K562 (cell line): Measurements from ENCODE around the gene ELF3. TPM values are rescaled to one million over a fixed set of nuclear protein-coding genes. Genes with fewer than 3 reads are reported as not detected.
A peak's percentile ranks its signal among the peaks of the same experiment; 100 is the strongest.

ENCODE experiments used
- BCL6 ChIP-seq: fragments of 250-450 bp; sonication (Bioruptor Pico); IDR thresholded peaks from 2 replicates; pipeline ENCODE4 v1.4.0; 2020
- CREBBP ChIP-seq: IDR thresholded peaks from one replicate; pipeline ENCODE4 v1.6.1; 2012; ENCODE audit warnings: low read depth, mild to moderate bottlenecking, control low read depth, inconsistent platforms, low read length
- CXXC5 ChIP-seq: fragments of 250-450 bp; sonication (Bioruptor Pico); IDR thresholded peaks from 2 replicates; pipeline ENCODE4 v1.8.0; 2022; ENCODE audit warnings: inconsistent platforms, mild to moderate bottlenecking, moderate library complexity
- ESRRA ChIP-seq: fragments of 450-650 bp; IDR thresholded peaks from 2 replicates; pipeline ENCODE4 v1.6.1; 2014; ENCODE audit warnings: low read depth, mild to moderate bottlenecking, moderate library complexity, borderline replicate concordance
- FOXA1 ChIP-seq: fragments of 450-650 bp; IDR thresholded peaks from 2 replicates; pipeline ENCODE4 v1.6.1; 2016; ENCODE audit warnings: mild to moderate bottlenecking, borderline replicate concordance
- GABPB1 ChIP-seq: sonication (generic); formaldehyde crosslinking; IDR thresholded peaks from 2 replicates; pipeline ENCODE4 v1.8.0; 2022; ENCODE audit warnings: mild to moderate bottlenecking, missing genetic modification reagents
- KAT7 ChIP-seq: sonication (generic); formaldehyde crosslinking; IDR thresholded peaks from 2 replicates; pipeline ENCODE4 v1.8.0; 2022; ENCODE audit warnings: missing genetic modification reagents, mild to moderate bottlenecking, borderline replicate concordance
- LCOR ChIP-seq: sonication (generic); formaldehyde crosslinking; IDR thresholded peaks from 2 replicates; pipeline ENCODE4 v1.8.0; 2022; ENCODE audit warnings: mild to moderate bottlenecking, missing genetic modification reagents
- NR2C2 ChIP-seq, 2 experiments: fragments of 200-800 bp in 1 of 2; sonication (Bioruptor generic) in 1 of 2; sonication (generic) in 1 of 2; formaldehyde crosslinking in 1 of 2; IDR thresholded peaks; 2 replicates each; pipeline versions ENCODE4 v1.6.1 to v1.8.0; 2016 to 2022; ENCODE audit warnings: mild to moderate bottlenecking in 1 of 2, missing compliant biosample characterization in 1 of 2, missing genetic modification characterization in 1 of 2, missing genetic modification reagents in 1 of 2
- TRIM24 ChIP-seq, 2 experiments: fragments of 450-650 bp; IDR thresholded peaks; 2 replicates each; pipeline ENCODE4 v1.6.1; 2016
- ZFP1 ChIP-seq: fragments of 450-650 bp; formaldehyde crosslinking; IDR thresholded peaks from 2 replicates; pipeline ENCODE4 v1.4.0; 2020; ENCODE audit warnings: mild to moderate bottlenecking, mixed read lengths
- ZKSCAN8 ChIP-seq: fragments of 200-800 bp; sonication (Bioruptor generic); IDR thresholded peaks from 2 replicates; pipeline ENCODE4 v1.6.1; 2016; ENCODE audit warnings: missing genetic modification characterization, missing compliant biosample characterization
- ZNF184 ChIP-seq: sonication (generic); formaldehyde crosslinking; IDR thresholded peaks from 2 replicates; pipeline ENCODE4 v1.5.0; 2020; ENCODE audit warnings: missing genetic modification reagents
- ZNF507 ChIP-seq: conservative IDR thresholded peaks from 2 replicates; pipeline ENCODE4 v1.6.1; 2017; ENCODE audit warnings: missing genetic modification characterization, missing compliant biosample characterization
- ZNF668 ChIP-seq: fragments of 250-450 bp; sonication (Bioruptor Pico); IDR thresholded peaks from 2 replicates; pipeline ENCODE4 v1.8.0; 2022; ENCODE audit warnings: mild to moderate bottlenecking, inconsistent platforms
- polyA plus RNA-seq, 8 experiments: library from polyadenylated mRNA; depleted of rRNA in 4 of 8; stranded (reverse) in 5 of 8; unstranded in 3 of 8; fragments of >200 nt; fragmentation: Nextera tagmentation in 2 of 8; fragmentation: Illumina TruSeq in 1 of 8; extraction: Ambion mirVana in 2 of 8; extraction: Trizol in 1 of 8; gene quantifications; 2 replicates each; pipeline versions ENCODE4 v1.2.1 to v1.2.3, GENCODE V29; 2011 to 2014; ENCODE audit warnings: inconsistent platforms in 1 of 8, missing spikeins in 1 of 8
- total RNA-seq, 7 experiments: library from RNA; depleted of rRNA in 6 of 7; stranded (reverse); fragments of >200 nt in 6 of 7; fragmentation: Illumina TruSeq in 2 of 7; extraction: Trizol in 2 of 7; gene quantifications; 2 replicates each; pipeline versions ENCODE4 v1.2.1 to v1.2.3, GENCODE V29; 2011 to 2021; ENCODE audit warnings: low replicate concordance in 1 of 7
- TF ChIP-seq, protein P1 (sequence below): fragments of 200-800 bp; sonication (Bioruptor generic); IDR thresholded peaks from 2 replicates; pipeline ENCODE4 v1.6.1; 2017; ENCODE audit warnings: missing genetic modification characterization, missing compliant biosample characterization
- TF ChIP-seq, protein P2 (sequence below), 2 experiments: IDR thresholded peaks; 2 replicates each; pipeline ENCODE4 v1.6.1; 2011; ENCODE audit warnings: borderline replicate concordance in 1 of 2, control low read depth in 1 of 2, low read depth in 1 of 2, low read length in 1 of 2, mild to moderate bottlenecking in 1 of 2, mixed read lengths in 1 of 2, moderate library complexity in 1 of 2; ENCODE audit not compliant: insufficient read depth in 1 of 2, insufficient read length in 1 of 2, poor library complexity in 1 of 2, severe bottlenecking in 1 of 2; ENCODE audit errors: extremely low read depth in 1 of 2
- TF ChIP-seq, protein P3 (sequence below): sonication (generic); formaldehyde crosslinking; IDR thresholded peaks from 2 replicates; pipeline ENCODE4 v1.8.1; 2023; ENCODE audit warnings: missing genetic modification reagents, mild to moderate bottlenecking, borderline replicate concordance

Gene ELF3
- total and polyA plus RNA-seq, 9 of the 15 experiments (the other 6 are each of a cell fraction or from before 2014, with no cell fraction given), result 0.03 to 1.2 (median 0.07) TPM; not detected in 4

DNA sequence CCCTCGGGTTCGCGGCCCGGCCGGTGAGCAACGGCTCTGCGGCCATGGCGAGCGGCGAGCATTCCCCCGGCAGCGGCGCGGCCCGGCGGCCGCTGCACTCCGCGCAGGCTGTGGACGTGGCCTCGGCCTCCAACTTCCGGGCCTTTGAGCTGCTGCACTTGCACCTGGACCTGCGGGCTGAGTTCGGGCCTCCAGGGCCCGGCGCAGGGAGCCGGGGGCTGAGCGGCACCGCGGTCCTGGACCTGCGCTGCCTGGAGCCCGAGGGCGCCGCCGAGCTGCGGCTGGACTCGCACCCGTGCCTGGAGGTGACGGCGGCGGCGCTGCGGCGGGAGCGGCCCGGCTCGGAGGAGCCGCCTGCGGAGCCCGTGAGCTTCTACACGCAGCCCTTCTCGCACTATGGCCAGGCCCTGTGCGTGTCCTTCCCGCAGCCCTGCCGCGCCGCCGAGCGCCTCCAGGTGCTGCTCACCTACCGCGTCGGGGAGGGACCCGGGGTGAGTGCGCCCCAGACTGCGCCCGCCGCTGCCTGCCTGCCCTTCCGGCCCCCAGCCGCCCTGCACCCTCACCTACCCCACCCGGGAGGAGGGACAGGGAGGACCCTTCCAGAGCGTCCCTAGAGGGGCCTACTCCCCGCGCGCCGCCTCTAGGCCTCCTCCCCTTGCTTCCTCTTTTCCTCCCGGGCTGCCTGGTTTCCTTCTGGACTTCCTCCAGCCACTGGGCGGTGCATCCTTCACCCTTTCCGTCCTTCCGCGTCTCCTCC lies 27.6 kb upstream of the ELF3 start, which contains the start of gene RNPEP (continued):
- TF ChIP-seq, protein P1, sequence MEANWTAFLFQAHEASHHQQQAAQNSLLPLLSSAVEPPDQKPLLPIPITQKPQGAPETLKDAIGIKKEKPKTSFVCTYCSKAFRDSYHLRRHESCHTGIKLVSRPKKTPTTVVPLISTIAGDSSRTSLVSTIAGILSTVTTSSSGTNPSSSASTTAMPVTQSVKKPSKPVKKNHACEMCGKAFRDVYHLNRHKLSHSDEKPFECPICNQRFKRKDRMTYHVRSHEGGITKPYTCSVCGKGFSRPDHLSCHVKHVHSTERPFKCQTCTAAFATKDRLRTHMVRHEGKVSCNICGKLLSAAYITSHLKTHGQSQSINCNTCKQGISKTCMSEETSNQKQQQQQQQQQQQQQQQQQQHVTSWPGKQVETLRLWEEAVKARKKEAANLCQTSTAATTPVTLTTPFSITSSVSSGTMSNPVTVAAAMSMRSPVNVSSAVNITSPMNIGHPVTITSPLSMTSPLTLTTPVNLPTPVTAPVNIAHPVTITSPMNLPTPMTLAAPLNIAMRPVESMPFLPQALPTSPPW (CRISPR knock-in tag), result 0 out of 2 replicates have a peak, but pooled peaks have one; percentile 46
- TF ChIP-seq ZNF668 (CRISPR knock-in tag), result 0 out of 2 replicates have a peak, but pooled peaks have one; percentile 64
- no peak for TF ChIP-seq CREBBP
- no peak for TF ChIP-seq ZKSCAN8 (CRISPR knock-in tag)
- TF ChIP-seq LCOR (CRISPR knock-in tag), result peak; percentile 73; the same call in 1 of the 2 replicates
- no peak for TF ChIP-seq ZNF184
- TF ChIP-seq, protein P2, sequence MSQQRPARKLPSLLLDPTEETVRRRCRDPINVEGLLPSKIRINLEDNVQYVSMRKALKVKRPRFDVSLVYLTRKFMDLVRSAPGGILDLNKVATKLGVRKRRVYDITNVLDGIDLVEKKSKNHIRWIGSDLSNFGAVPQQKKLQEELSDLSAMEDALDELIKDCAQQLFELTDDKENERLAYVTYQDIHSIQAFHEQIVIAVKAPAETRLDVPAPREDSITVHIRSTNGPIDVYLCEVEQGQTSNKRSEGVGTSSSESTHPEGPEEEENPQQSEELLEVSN (IDR thresholded peaks at IDR 0.05; ENCODE audit: borderline replicate concordance in 1 of 2, extremely low read depth in 1 of 2, insufficient read depth in 1 of 2, insufficient read length in 1 of 2, low read depth in 1 of 2, low read length in 1 of 2, poor library complexity in 1 of 2, severe bottlenecking in 1 of 2), result no peak
- peak; percentile 75; the same call in 1 of the 2 replicates for TF ChIP-seq NR2C2 (CRISPR knock-in tag; IDR thresholded peaks at IDR 0.05)
- peak; percentile 80 for TF ChIP-seq NR2C2 (tag; IDR thresholded peaks at IDR 0.05)
- no peak for TF ChIP-seq BCL6 (CRISPR knock-in tag)
- TF ChIP-seq KAT7 (CRISPR knock-in tag), result 0 out of 2 replicates have a peak, but pooled peaks have one; percentile 40
- TF ChIP-seq FOXA1, result no peak
- TF ChIP-seq, protein P3, sequence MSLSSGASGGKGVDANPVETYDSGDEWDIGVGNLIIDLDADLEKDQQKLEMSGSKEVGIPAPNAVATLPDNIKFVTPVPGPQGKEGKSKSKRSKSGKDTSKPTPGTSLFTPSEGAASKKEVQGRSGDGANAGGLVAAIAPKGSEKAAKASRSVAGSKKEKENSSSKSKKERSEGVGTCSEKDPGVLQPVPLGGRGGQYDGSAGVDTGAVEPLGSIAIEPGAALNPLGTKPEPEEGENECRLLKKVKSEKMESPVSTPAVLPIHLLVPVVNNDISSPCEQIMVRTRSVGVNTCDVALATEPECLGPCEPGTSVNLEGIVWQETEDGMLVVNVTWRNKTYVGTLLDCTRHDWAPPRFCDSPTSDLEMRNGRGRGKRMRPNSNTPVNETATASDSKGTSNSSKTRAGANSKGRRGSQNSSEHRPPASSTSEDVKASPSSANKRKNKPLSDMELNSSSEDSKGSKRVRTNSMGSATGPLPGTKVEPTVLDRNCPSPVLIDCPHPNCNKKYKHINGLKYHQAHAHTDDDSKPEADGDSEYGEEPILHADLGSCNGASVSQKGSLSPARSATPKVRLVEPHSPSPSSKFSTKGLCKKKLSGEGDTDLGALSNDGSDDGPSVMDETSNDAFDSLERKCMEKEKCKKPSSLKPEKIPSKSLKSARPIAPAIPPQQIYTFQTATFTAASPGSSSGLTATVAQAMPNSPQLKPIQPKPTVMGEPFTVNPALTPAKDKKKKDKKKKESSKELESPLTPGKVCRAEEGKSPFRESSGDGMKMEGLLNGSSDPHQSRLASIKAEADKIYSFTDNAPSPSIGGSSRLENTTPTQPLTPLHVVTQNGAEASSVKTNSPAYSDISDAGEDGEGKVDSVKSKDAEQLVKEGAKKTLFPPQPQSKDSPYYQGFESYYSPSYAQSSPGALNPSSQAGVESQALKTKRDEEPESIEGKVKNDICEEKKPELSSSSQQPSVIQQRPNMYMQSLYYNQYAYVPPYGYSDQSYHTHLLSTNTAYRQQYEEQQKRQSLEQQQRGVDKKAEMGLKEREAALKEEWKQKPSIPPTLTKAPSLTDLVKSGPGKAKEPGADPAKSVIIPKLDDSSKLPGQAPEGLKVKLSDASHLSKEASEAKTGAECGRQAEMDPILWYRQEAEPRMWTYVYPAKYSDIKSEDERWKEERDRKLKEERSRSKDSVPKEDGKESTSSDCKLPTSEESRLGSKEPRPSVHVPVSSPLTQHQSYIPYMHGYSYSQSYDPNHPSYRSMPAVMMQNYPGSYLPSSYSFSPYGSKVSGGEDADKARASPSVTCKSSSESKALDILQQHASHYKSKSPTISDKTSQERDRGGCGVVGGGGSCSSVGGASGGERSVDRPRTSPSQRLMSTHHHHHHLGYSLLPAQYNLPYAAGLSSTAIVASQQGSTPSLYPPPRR, result 0 out of 2 replicates have a peak, but pooled peaks have one; percentile 26
- peak in 1 of 2 experiments; percentile 88; a peak in 2 of 4 replicates for TF ChIP-seq TRIM24 (IDR thresholded peaks at IDR 0.05)
- peak; percentile 63; the same call in 1 of the 2 replicates for TF ChIP-seq ESRRA
- no peak for TF ChIP-seq ZFP1 (CRISPR knock-in tag)
- TF ChIP-seq ZNF507, result no peak
- TF ChIP-seq CXXC5 (CRISPR knock-in tag), result peak; percentile 83
- peak; percentile 90 for TF ChIP-seq GABPB1 (CRISPR knock-in tag)
